Gastroesophageal sphincter (tissue), 4 donors: Measurements from ENCODE around the gene CPSF3. TPM values are rescaled to one million over a fixed set of nuclear protein-coding genes. Genes with fewer than 3 reads are reported as not detected.

Experiments
- ATAC-seq: fragments of 150-250 bp; one replicate; pipeline ENCODE4 v1.9.1; 2016; ENCODE audit warnings: mild to moderate bottlenecking, moderate library complexity
- H3K27ac ChIP-seq, 4 donors: fragments of 200-600 bp; sonication (generic) in 3 of 4; 1 replicate in 3 of 4; 2 replicates in 1 of 4; pipeline ENCODE4 v1.5.1; 2016 to 2019
- H3K27me3 ChIP-seq: fragments of 200-600 bp; sonication (generic); one replicate; pipeline ENCODE4 v1.5.1; 2019
- H3K36me3 ChIP-seq, 2 donors: fragments of 200-600 bp; sonication (generic); one replicate each; pipeline ENCODE4 v1.5.1; 2019; ENCODE audit warnings: control low read depth in 1 of 2
- H3K4me1 ChIP-seq, 3 donors: fragments of 200-600 bp; sonication (generic); 1 replicate in 2 of 3; 2 replicates in 1 of 3; pipeline ENCODE4 v1.5.1; 2016 to 2019; ENCODE audit warnings: control low read depth in 2 of 3
- H3K4me3 ChIP-seq, 2 donors: fragments of 200-600 bp; sonication (generic); one replicate each; pipeline ENCODE4 v1.5.1; 2019; ENCODE audit warnings: mild to moderate bottlenecking in 1 of 2, moderate library complexity in 1 of 2
- H3K9me3 ChIP-seq, 3 donors: fragments of 200-600 bp; sonication (generic); one replicate each; pipeline ENCODE4 v1.5.1; 2017 to 2019; ENCODE audit warnings: control low read depth in 2 of 3
- CTCF ChIP-seq, 4 experiments: fragments of 200-600 bp in 2 of 4; fragments of 450-650 bp in 2 of 4; sonication (generic) in 1 of 4; IDR thresholded peaks; one replicate each; pipeline ENCODE4 v1.5.1; 2017 to 2019; ENCODE audit warnings: antibody characterized with exemption in 4 of 4, mild to moderate bottlenecking in 2 of 4, moderate library complexity in 2 of 4
- EP300 ChIP-seq: sonication (generic); formaldehyde crosslinking; IDR thresholded peaks from one replicate; pipeline ENCODE4 v1.6.1; 2017; ENCODE audit warnings: antibody characterized with exemption, mild to moderate bottlenecking
- POLR2A ChIP-seq, 2 donors: fragments of 450-650 bp; IDR thresholded peaks; one replicate each; pipeline ENCODE4 v1.6.1; 2017; ENCODE audit warnings: antibody characterized with exemption in 2 of 2, mild to moderate bottlenecking in 2 of 2, moderate library complexity in 1 of 2
- POLR2AphosphoS5 ChIP-seq: sonication (generic); formaldehyde crosslinking; IDR thresholded peaks from one replicate; pipeline ENCODE4 v1.6.1; 2017; ENCODE audit warnings: antibody characterized with exemption
- WGBS, 2 donors: methylation state at CpG; one replicate each; pipeline ENCODE4 v1.1.5; 2018; ENCODE audit warnings: low coverage in 1 of 2; 5-methylcytosine and 5-hydroxymethylcytosine counted together
- total RNA-seq, 4 donors: library from RNA; depleted of rRNA; stranded (reverse); fragments of >200 nt; gene quantifications; one replicate each; pipeline ENCODE4 v1.1.0, GENCODE V29; 2016

The CPSF3 gene
- total RNA-seq, 4 donors from 2014 or later = 18.0 to 27.0 (median 26.1) TPM

- no peak overlapping the region for H3K4me3 ChIP-seq
- peaks cover 5 to 89% of the 10 kb centered on the region in 2 donors for H3K36me3 ChIP-seq
- no peak for ATAC-seq
- H3K4me1 ChIP-seq = no peaks in the 10 kb centered on the region
- no peaks in the 10 kb centered on the region for H3K9me3 ChIP-seq
- H3K27ac ChIP-seq = no peak overlapping the region
- TF ChIP-seq CTCF (IDR thresholded peaks at IDR 0.05) (no peak), POLR2A (IDR thresholded peaks at IDR 0.05) (no peak), POLR2AphosphoS5 (no peak), EP300 (no peak)
- 75 to 91% methylated on average over 2 of the region's 2 CpGs for WGBS, 2 donors
- H3K27me3 ChIP-seq = no peaks in the 10 kb centered on the region
Measured at GRCh38 chr2:9517118-9517782, 93.8 kb downstream of the CPSF3 start.

GRCh38 chr2:9518163-9518562 is 94.7 kb downstream of the CPSF3 start:
- H3K27ac ChIP-seq = no peak overlapping the region
- no peaks in the 10 kb centered on the region for H3K27me3 ChIP-seq
- TF ChIP-seq POLR2AphosphoS5 (no peak), EP300 (no peak), POLR2A (IDR thresholded peaks at IDR 0.05) (no peak), CTCF (IDR thresholded peaks at IDR 0.05) (no peak)
- WGBS, 2 donors = 84 to 93% methylated on average over 2 to 3 of the region's 3 CpGs
- ATAC-seq = no peak
- H3K4me1 ChIP-seq = no peaks in the 10 kb centered on the region
- no peaks in the 10 kb centered on the region for H3K9me3 ChIP-seq
- no peak overlapping the region for H3K4me3 ChIP-seq
- peaks cover 5 to 87% of the 10 kb centered on the region in 2 donors for H3K36me3 ChIP-seq

GRCh38 chr2:9518780-9519179 is 95.3 kb downstream of the CPSF3 start:
- H3K4me1 ChIP-seq = no peaks in the 10 kb centered on the region
- 93 to 100% methylated on average over 2 to 5 of the region's 7 CpGs for WGBS, 2 donors
- TF ChIP-seq EP300 (no peak), POLR2A (IDR thresholded peaks at IDR 0.05) (no peak), POLR2AphosphoS5 (no peak), CTCF (IDR thresholded peaks at IDR 0.05) (no peak)

GRCh38 chr2:9519250-9519649 is 95.8 kb downstream of the CPSF3 start:
- no peaks in the 10 kb centered on the region for H3K4me1 ChIP-seq
- H3K27ac ChIP-seq = no peak overlapping the region
- 100% methylated on average over 1 to 2 of the region's 2 CpGs for WGBS, 2 donors
- no peak overlapping the region for H3K4me3 ChIP-seq
- TF ChIP-seq POLR2AphosphoS5 (no peak), EP300 (no peak), POLR2A (IDR thresholded peaks at IDR 0.05) (no peak), CTCF (IDR thresholded peaks at IDR 0.05) (no peak)
- no peak for ATAC-seq
- no peaks in the 10 kb centered on the region for H3K27me3 ChIP-seq
- peaks cover 5 to 89% of the 10 kb centered on the region in 2 donors for H3K36me3 ChIP-seq
- H3K9me3 ChIP-seq = no peaks in the 10 kb centered on the region

More at GRCh38 chr2:9518780-9519179, 95.3 kb downstream of the CPSF3 start:
- no peak for ATAC-seq
- no peak overlapping the region for H3K27ac ChIP-seq
- peaks cover 5 to 87% of the 10 kb centered on the region in 2 donors for H3K36me3 ChIP-seq
- H3K27me3 ChIP-seq = no peaks in the 10 kb centered on the region
- H3K4me3 ChIP-seq = no peak overlapping the region
- no peaks in the 10 kb centered on the region for H3K9me3 ChIP-seq

Other genes starting within 250 kb of the CPSF3 start
- gene ASAP2, start 216.8 kb upstream of the CPSF3 start, total RNA-seq = 10 to 100 TPM; 18.3 to 31.4 (median 26.2) TPM
- gene ITGB1BP1, start 126 bp upstream of the CPSF3 start, total RNA-seq = 10 to 100 TPM; 52.8 to 80.4 (median 69.6) TPM
- 10 to 100 TPM; 53.6 to 82.0 (median 75.7) TPM for gene IAH1, start 50.9 kb downstream of the CPSF3 start, total RNA-seq
- 10 to 100 TPM; 16.0 to 38.3 (median 17.9) TPM for gene ADAM17, start 132.2 kb downstream of the CPSF3 start, total RNA-seq
- gene YWHAQ, start 207.3 kb downstream of the CPSF3 start, total RNA-seq = 100 to 1,000 TPM; 226 to 282 (median 255) TPM